T-helper 22 cell (primary cell): ENCODE results near the gene DHRS1.
"Not testable (repeated sequence)": the region's sequence is repeated elsewhere in the genome, so short reads cannot be mapped to it uniquely, and the experiment has no call there.

Experiments used
- DNase-seq: peaks from one replicate; pipeline ENCODE4 v3.0.0-alpha.2; 2020; ENCODE audit warnings: low read depth

DHRS1 gene

DNA sequence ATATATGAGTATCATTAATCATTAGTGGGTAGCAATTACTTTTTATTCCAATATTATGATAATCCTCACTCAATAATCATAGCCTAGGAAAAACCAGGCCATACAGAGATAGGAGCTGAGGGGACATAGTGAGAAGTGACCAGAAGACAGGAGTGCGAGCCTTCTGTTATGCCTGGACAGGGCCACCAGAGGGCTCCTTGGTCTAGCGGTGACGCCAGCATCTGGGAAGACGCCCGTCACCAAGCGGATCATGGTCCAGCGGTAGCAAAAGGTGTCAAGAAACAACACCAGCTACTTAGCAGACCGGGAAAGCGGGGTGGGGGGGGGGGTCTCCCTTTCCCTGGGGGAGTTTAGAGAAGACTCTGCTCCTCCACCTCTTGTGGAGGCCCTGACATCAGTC lies 28.3 kb upstream of the DHRS1 start:
- not testable (repeated sequence) for DNase-seq

DNA sequence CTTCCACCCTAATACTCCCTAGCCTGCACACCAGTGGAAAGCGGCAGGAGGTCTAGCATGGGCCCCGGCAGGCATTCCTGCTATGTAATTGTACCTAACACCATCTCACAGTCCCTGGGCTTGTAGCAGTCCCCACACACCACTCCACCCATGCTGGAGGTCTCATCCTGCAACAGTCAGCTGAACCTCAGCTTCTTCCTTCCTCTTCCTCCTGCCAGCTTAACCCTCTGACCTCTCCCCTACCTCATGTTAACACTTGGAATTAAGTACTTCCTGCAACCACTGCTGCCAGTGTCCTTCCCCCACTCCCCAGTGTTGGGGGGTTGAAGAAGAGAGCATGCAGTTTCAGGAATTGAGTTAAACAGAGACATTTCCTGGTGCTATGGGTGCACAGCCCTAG lies 27.7 kb upstream of the DHRS1 start:
- no peak for DNase-seq

DNA sequence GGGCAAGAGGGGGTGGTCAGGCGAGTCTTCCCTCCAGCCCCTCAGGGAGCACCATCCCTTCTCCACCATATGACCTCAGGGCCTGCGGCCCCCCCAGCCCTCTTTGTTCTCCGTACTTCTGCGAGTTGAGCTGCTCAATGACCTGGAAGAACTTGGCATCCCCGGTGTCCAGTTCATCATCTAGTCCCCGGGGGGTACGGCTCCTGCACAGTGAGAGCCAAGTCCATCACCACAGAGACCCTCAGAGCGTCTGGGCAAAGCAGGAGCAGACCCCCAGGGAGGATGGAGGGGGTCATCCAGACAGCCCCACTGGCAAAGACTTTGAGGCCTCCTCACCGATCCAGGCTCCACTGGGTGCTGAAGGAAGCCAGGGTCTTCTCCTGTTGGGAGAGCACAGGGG lies 26.4 kb upstream of the DHRS1 start:
- no peak for DNase-seq

DNA sequence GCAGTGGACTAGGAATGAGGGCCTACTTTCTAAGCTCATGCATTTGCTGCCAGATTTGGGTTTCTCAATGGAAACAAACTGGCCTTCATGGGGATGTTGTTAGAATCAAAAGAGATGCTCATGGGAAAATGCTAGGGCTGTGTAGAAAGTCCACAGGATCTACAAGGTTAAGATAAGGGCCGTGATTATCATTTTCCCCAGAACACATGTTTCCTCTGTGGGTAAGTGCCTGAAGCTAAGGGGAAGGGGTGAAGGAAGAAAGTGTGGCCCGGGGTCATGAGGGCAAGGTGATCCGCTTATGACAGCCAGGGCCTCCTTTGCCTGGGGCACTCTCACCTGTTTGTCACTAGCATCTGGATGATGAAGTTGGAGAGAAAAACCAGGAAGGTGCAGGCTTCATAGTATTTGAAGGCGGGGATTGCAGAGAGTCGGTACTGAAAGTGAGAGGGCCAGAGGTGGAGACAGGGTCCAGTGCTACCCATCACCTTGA lies 25.5 kb upstream of the DHRS1 start:
- DNase-seq: no peak

DNA sequence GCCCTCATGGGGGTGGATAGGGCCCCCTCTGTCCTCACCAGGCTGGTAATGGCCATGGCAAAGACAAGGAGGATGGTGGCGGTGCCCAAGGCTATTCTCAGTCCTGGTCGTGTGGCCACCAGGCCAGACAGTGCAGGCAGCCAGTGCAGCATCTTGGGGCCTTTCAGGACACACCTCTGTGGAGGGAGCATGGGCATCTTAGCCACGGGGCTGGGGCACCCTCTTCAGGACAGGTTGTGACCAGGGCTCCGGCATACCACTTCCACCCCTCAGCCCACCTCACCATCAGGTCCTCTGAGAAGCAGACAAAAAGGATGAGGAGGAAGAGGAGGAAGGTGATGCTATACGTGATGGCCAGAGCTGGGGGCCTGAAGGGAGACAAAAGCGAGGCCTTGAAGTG lies 24.4 kb upstream of the DHRS1 start:
- no peak for DNase-seq

DNA sequence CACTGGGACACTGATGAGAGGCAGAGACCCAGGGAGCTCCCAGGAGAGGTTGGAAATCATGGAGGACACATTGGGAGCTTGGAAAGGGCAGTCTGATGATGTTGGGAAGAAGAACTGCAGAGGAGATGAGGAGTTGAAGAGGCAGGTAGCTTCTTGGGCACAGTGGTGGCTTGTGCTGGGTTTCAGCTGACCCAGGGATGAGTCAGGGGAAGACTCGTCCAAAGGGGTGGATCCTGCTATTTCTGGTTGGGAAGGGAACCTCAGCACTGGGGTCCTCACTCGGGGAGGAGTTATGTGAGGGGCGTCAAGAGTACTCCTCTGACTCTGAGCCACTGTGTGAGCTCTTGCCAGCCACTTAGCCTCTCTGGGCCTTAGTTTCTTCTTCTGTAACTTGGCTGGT lies 23.8 kb upstream of the DHRS1 start:
- no peak for DNase-seq

DNA sequence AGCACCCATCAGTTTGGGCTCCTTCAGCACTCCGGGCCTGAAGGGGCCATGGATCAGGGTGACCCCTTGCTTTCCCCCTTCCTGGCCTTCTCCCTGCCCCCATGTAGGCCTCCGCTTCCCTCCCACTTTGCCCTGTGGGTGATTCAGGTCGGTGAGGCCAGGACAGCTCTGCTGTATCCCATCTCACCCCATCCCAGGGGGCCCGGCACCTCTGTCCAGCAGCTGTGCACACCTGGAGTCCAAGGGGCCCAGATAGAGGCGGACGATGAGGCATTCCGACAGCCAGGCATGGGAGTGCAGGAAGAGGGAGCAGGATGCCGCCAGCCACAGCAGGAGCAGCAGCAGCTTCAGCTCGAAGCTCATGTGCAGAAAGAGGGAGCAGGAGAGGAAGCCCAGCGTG lies 23.1 kb upstream of the DHRS1 start:
- DNase-seq: no peak

DNA sequence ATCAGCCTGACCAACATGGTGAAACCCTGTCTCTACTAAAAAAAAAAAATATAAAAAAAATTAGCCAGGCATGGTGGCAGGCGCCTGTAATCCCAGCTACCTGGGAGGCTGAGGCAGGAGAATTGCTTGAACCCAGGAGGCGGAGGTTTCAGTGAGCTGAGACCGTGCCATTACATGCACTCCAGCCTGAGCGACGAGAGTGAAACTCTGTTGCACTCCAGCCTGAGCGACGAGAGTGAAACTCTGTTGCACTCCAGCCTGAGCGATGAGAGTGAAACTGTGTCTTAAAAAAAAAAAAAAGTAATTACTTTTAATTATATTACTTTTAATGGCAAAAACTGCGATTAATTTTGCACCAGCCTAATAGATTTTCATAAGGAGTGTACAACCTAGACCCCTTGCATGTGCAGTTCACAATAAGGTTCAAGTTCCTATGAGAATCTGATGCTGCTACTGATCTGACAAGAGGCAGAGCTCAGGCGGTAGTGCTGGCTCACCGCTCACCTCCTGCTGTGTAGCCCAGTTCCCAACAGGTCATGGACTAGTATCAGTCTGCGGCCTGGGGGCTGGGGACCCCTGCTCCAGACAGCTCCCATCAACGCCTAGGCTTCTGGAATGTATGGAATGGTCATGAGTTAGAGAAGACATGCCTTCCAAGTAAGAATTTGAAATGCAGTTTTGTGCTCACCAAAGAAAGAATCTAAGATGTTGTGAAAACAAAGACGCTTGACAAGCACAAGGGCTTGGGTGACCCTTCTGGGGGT lies 21.8 kb upstream of the DHRS1 start:
- no peak for DNase-seq

DNA sequence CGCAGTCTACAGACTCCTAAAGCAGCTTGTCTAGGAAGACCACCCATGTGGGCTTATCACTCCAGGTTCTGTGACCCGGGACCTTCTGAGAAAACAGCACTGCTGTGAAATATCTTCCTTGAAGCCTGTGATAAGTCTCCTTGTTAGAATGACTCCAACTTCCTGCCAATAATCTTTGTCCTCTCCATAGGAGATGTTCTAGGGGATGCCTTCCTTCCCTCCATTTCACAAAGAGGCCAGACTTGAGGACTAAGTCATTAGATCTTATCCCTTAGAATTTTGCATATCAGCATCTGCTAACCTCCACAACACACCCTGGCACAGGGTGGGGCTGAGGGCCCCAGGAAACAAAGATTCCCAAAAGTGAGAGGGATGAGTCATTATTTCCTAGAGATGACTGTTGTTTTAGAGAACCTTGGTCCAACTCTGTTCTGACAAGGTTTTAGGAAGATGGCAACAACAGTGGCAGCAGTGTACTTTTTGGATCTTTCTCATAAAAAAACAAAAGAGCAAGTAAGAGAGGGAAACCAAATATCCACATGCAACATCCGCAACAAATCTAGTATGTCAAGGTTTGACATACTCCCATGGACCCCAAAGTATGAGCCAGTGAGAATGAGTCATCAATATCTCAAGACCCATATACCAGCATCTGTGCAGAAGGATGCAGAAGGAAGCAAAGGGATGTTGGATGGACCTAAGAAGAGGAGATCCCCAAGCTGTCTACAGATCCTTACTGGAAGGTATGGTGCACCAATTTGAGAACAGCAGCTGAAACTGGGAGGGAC lies 17.8 kb upstream of the DHRS1 start:
- no peak for DNase-seq

DNA sequence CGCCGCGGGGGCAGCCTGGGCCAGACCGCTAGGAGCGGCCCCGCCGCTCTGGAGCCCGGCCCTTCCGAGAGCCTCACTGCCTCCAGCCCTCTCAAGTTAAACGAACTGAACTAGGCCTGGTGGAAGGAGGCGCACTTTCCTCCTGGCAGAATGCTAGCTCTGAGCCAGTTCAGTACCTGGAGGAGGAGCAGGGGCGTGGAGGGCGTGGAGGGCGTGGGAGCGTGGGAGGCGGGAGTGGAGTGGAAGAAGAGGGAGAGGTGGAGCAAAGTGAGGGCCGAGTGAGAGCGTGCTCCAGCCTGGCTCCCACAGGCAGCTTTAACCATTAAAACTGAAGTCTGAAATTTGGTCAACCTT lies 17.0 kb upstream of the DHRS1 start:
- DNase-seq: no peak

DNA sequence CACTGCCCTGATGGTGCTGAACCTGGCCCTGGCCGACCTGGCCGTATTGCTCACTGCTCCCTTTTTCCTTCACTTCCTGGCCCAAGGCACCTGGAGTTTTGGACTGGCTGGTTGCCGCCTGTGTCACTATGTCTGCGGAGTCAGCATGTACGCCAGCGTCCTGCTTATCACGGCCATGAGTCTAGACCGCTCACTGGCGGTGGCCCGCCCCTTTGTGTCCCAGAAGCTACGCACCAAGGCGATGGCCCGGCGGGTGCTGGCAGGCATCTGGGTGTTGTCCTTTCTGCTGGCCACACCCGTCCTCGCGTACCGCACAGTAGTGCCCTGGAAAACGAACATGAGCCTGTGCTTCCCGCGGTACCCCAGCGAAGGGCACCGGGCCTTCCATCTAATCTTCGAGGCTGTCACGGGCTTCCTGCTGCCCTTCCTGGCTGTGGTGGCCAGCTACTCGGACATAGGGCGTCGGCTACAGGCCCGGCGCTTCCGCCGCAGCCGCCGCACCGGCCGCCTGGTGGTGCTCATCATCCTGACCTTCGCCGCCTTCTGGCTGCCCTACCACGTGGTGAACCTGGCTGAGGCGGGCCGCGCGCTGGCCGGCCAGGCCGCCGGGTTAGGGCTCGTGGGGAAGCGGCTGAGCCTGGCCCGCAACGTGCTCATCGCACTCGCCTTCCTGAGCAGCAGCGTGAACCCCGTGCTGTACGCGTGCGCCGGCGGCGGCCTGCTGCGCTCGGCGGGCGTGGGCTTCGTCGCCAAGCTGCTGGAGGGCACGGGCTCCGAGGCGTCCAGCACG lies 16.4 kb upstream of the DHRS1 start:
- DNase-seq: no peak

DNA sequence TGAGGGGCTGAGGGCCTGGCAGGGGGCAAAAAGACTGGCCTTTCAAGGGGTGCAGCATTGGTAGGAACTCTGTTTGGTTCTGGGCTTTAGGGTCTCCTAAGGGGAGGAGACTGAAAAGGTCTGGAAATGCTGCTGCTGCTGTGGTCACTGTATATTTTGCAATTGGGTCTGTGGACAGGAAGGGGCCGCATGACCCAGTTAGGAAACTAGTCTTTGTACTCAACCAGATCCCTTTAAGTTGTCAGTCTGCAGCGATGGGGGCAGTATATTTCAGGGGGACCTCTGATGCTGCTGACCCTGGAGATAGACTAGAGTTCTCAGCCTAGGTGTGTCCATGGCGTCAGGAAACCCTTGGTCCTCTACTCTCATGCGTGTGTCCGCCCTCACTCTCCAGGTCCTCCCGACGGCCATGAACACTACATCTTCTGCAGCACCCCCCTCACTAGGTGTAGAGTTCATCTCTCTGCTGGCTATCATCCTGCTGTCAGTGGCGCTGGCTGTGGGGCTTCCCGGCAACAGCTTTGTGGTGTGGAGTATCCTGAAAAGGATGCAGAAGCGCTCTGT lies 15.7 kb upstream of the DHRS1 start:
- DNase-seq: no peak

DNA sequence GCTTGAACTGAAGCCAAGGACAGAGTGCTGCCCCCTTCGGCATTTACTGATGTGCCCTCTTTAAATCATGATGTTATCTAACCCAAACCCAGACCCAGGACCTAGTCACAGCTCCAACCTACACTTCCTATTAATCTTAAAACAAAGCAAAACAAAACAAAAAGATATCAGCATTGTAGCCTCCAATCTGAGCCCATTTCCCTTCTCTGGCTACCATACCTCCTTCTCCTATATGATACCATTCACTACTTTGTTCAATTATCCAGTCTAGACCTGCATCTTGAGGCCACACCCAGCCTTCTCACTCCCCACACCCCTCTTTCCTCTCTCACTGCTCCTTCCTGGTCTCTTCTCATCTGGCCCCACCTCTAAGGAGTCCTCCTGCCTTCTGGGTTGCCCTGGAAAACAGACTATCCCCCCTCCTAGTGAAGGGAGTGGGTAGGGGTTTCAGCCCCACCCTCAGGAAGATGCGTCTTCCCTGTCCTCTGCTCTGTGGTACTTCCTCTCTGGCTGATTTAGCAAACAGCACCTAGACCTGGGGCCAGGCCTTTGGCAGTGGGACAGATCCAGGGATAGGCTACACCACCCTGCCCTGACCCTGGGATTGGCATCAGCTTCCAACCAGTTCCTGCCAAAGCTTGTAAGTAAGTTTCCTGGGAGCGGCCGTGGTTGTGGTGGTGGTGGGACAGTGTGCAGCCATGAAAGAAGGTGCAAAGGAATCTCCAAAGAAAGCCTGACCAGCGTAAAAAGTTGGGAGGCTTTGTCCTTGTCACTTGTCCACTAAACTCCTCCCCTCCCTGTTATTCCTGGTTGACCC lies 15.0 kb upstream of the DHRS1 start:
- DNase-seq: no peak

DNA sequence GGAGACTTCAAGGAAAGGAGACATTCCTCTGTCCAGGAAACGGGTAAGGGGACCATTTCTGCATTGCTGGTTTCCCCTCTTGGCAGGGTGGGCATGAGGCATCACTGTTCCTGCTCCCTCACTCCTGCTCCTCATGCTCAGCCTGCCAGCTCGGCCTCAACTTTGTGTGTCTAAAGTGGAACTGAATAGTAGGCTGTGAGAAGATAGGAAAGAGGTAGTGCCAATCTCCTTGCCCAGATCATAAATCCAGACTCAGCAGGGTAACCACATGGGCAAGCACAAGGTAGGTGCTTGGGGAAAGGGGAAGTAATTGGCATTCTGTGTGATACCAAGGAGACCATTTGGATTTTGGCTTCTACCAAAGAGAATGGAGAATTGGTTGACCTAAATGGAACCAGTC lies 14.3 kb upstream of the DHRS1 start:
- no peak for DNase-seq

DNA sequence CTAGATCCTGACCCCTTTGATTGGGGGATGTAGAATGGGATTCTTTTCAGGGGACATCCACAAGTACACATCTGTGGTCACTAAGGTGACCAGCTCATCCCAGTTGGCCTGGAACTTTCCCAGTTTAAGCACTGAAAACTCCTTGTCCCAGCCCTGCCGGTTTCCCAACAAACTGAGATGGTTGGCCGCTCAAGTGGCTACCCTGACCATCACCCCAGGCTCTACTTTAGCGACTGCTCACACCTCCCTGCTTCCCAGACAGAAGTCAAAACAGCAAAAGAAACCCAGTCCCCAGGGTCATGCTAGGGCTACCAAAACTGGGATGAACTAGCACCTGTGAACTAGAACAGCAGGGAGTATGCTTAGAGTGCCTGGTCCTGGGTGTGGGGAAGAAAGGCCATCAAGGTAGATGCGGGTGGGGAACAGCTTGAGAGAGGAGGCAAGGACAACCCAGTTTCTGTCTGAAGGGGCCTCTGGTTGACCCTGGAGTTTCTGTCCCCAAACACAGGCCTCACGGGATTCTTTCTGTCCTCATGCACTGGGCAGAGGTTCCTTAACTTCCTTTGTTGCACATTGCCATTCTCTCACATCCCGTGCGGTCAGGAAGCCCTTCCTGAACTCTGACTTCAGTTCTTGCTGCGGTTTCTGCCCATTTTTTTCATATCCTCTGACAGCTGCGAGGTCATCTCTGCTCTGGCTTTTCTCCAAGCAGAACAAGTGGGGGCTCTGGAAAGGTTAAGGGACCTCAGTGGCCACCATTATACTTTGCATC lies 13.3 kb upstream of the DHRS1 start:
- DNase-seq: peak; percentile 40

DNA sequence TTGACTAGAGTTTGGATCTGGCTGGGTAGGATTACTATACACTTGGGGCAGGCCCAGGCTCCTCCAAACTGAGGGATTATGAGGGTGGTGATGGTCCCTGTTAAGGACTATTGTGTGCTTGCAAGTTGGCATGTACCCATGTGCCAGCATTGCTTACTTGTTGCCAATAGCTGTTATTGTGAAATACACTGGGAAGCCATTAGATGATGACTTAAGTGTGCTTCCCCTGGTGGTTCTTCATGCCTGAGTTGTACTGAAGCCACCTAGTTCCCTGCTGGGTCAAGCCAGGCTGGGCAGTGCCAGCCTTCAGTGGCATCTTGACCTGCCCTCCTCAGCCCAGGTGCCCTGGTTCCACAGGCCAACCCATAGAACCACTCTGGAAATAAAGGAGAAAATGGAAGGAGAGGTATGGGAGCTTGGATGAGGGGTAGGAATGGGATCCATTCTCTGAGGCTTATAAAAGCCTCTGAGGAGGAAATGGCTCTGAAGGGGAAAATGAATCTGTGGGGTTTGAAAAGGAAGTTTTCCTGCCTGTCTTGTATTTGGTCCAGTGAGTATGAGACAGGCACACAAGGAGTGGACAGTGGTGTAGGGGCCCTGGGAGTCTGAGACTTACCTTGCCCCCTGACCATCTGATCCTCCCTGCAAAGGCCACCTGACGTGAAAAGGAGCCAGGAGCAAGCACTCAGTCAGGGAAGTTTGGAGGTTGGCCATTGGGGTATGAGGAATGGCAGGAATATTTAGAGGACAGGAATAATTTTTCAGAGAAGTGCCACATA lies 12.4 kb upstream of the DHRS1 start:
- DNase-seq: no peak

DNA sequence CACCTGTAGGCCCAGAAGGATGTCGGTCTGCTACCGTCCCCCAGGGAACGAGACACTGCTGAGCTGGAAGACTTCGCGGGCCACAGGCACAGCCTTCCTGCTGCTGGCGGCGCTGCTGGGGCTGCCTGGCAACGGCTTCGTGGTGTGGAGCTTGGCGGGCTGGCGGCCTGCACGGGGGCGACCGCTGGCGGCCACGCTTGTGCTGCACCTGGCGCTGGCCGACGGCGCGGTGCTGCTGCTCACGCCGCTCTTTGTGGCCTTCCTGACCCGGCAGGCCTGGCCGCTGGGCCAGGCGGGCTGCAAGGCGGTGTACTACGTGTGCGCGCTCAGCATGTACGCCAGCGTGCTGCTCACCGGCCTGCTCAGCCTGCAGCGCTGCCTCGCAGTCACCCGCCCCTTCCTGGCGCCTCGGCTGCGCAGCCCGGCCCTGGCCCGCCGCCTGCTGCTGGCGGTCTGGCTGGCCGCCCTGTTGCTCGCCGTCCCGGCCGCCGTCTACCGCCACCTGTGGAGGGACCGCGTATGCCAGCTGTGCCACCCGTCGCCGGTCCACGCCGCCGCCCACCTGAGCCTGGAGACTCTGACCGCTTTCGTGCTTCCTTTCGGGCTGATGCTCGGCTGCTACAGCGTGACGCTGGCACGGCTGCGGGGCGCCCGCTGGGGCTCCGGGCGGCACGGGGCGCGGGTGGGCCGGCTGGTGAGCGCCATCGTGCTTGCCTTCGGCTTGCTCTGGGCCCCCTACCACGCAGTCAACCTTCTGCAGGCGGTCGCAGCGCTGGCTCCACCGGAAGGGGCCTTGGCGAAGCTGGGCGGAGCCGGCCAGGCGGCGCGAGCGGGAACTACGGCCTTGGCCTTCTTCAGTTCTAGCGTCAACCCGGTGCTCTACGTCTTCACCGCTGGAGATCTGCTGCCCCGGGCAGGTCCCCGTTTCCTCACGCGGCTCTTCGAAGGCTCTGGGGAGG lies 11.3 kb upstream of the DHRS1 start, which contains the start of gene LTB4R:
Gene LTB4R, plus strand, starts transcription at position 857 of the 959 bp plus-strand sequence. CDS start 4,150 bp downstream, outside the sequence.
- DNase-seq: peak; percentile 59

DNA sequence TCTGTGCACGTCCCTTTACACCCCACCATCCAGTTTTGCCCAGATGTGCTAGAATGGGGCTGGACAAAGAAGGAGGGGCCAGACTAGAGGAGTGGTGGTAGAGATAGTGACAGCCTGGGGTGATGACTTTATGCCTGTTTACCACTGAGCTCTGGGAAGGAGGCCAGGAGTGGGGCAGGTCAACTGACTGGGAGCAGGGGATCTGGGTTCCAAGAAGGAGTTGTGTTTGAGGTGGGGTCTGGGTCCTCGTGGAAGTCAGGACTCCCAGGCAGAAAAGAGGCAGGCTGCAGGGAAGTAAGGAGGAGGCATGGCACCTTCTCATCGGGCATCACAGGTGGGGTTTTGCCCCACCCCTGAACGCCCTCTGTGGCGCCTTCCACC lies 10.7 kb upstream of the DHRS1 start:
- no peak for DNase-seq
